Stimulated activated CD8-positive, alpha-beta memory T cell treated with anti-CD3 and anti-CD28 coated beads, Interleukin-15, amount 100 ng/mL, for 48 hours (primary cell): ENCODE results near the gene SRGAP3.

ENCODE experiments used
- DNase-seq, 2 donors: peaks; one replicate each; pipeline ENCODE4 v3.0.0-alpha.2; 2020; ENCODE audit warnings: low read depth in 2 of 2

The SRGAP3 gene

DNA sequence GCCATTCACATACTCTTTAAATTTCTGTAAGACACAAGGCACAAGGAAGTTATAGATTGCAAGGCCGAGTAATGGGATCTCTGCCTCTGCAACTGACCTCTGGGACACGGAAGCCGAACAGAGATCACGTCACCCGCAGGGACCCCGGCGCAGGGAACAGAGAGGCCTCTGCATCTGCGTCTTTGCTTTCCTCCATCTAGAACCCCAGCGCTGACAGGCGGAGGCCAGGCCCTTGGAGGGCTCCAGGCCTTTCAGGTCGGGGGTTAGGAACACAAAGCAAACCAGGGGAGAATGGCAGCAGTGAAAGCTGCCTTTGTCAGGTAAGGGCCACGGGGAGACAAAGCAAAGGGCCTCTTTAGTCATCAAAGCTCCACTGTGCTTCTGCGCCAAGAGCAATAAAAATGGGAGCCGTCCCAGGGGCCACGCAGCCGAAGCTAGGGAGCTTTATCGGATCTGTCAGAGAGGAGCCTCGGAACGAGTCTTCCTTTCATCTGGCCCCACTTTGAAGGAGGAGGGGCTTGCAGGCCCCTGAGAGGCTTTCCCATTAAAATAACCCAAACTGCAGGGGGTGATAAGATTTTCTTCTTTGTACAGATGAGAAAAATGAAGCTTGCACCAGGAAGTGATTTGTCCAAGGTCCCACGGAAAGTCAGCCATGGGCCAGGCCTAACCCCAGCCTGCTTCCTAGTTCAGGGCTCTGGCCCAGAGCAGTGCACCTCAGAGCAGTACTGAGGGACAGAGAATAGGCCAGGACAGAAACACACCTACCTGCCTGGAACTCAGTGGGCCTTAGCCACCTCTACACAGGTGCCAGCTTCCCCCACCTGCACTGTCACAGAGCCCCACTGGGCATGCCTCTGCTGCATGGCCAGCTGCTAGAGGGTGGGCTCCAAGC, 201.7 kb downstream of the SRGAP3 start:
- no peak for DNase-seq

DNA sequence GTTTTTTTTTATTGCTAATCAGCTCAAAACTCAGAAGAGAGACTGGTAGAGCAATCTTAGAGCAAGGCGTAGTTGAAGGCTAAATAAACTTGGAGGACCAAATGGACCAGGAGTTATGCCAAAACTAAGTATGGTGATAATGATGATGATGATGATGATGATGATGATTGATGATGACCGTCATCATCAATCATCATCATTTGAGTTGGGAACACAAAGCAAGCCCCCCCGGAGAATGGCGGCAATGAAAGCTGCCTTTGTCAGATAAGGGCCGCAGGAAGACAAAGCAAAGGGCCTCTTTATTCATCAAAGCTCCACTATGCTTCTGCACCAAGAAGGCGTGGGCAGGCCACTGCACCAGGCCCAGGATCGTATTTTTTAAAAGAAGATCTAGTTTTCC, 204.1 kb downstream of the SRGAP3 start:
- no peak for DNase-seq

DNA sequence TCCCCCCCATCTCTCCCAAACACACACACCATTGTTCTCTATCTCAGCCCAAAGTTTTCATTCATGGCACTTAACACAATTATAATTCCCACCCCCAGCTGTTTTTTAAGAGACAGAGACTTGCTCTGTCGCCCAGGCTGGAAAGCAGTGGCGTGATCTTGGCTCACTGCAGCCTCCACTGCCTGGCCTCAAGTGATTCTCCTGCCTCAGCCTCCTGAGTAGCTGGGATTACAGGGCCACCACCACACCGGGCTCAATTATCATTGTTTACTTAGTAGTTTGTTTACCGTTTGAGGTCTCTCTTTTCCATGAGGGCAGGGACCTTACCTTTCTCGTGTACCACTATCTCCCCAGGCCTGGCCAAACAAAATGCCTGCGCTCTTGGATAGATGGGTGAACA, 206.4 kb downstream of the SRGAP3 start:
- DNase-seq: no peak

DNA sequence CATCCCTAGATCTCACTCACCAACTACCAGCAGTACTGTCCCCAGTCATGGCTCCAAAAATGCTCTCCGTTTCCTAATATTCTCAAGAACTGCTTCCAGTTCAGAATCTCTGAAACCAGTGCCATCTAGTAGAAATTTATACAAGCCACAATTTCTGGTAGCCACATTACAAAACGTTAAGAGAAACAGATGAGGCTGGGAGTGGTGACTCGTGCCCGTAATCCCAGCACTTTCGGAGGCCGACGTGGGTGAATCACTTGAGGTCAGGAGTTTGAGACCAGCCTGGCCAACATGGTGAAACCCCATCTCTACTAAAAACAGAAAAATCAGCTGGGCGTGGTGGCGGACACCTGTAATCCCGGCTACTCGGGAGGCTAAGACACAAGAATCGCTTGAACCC, 207.8 kb downstream of the SRGAP3 start:
- DNase-seq: no peak

DNA sequence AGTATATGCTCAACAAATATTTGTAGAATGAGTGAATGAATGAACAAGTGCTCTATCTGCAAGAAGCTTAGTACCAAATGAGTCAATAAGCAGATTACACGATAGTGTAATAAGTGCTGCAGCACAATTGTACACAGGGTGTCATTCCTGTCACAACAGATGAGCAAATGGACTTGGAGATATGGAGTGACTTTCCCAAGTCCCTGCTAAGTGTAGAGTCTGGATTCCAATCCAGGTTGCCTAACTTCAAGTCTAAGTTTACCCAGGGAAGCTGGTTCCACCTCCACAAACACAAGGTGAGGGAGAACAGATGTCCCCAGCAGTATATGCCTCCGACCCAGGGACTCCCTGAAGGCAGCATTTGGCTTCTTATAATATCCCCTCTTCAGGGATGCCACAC, 208.4 kb downstream of the SRGAP3 start:
- no peak for DNase-seq

DNA sequence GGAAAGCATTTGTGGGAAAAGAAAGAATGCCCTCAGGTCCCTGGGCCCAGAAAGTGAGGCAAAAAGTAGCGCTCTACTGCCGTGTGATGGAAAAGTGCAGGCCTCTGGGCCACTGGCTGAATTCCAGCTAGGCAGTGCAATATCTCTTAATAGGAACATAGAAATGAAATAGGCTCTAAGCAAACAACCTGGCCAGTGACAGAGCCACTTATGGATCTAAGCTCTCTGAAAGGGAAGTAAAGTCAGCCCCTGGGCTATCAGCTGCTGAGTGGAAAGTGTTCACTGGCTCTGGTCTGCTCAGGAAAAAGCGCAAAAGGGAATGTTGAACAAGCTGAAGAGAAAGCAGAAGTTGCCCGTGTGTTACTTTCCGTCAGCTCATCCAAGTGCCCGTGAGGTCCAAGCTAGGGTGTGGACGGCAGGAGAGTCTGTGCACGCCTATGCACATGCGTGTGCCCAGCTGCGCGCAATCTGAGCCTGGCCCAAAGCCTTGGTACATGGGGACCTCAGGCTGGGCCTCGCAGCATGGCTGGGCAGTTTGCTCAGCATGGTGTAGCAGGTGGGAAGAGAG, 212.2 kb downstream of the SRGAP3 start:
- DNase-seq: no peak

DNA sequence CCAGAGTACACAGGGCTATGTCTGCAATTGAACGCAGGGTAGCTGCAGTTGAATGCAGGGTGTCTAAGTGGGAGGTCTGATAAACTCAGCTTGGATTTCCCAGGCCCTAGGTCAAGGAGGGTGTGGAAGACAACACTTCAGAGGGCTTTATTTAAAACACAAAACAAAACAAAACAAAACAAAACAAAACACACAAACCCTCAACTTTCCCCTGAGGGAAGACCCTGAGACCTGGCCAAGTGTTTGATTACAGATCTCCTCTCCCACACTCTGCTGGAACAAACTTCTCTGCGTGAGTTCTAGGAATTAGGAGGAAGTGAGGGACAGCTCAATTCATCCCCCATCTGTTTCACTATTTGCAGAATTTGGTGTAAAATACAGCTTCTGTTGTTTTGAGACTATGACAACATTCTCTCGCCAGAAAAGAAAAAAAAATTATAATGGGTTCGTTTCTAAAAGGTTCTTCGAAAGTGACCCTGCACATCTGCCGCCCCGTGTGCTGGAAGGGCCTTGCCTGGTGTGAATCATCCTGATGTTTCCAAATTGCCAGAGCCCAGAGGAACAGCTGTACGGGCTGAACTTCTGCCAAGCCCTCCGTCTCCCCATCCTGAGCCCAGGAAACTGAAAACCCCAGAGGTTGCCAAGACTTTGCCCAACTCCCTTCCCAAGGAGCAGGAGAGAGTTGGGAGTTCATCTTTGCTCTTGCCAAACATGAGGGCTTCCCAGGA, 212.9 kb downstream of the SRGAP3 start:
- DNase-seq: no peak

DNA sequence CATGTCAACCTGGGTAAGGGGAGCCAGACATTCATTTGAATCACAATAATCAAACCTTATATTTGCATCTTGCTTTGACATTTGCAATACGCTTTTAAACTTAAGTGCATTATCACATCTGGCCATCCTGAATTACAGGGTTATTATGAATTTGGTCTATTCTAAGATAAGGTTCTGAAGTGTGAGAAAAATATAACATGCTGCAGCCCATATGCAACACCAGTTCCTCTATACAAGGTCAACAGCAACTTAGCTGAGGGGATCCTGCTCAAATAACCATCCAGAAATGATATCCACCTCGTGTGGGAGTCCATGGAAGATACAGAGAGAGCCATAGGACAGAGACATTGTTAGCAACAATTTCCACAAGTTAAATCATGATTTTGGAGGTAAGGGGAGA, 213.5 kb downstream of the SRGAP3 start:
- no peak for DNase-seq

DNA sequence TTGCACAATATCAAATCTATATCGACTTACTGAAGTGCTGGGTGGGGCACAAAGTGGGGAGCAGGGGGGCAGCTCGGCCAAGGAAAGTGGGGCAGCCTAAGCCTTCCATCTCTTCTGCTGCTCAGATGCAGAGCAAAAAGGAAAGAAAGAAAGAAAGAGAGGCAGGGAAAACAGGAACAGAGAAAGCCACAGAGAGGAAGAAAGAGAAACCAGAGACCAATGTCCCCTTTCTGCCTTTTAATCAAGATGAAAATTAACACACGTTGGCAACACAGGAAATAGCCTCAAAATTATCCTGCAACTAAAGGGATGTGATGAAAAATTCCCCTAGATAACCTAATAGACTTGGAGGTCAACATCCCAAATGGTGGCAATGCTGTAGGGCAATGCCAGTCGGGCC, 214.0 kb downstream of the SRGAP3 start:
- DNase-seq: no peak

DNA sequence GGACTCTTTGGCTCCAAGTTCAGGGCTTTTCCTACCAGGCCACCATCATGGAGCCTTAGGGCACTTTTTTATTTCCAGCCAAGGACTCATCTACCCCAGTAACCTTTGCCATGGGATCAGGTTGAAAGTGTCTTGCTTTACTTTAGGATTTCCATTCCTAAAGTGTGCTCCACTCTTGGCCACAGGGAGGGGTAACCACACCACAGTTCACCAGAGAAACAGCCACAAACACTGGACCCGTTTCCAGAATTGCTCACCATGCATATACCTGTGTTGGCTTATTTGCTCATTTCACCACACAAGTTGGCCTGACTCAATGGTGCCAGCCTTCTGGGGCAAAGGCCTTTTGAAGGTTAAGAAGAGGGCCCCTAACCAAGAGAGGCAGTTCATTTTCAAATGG, 215.6 kb downstream of the SRGAP3 start:
- no peak for DNase-seq

DNA sequence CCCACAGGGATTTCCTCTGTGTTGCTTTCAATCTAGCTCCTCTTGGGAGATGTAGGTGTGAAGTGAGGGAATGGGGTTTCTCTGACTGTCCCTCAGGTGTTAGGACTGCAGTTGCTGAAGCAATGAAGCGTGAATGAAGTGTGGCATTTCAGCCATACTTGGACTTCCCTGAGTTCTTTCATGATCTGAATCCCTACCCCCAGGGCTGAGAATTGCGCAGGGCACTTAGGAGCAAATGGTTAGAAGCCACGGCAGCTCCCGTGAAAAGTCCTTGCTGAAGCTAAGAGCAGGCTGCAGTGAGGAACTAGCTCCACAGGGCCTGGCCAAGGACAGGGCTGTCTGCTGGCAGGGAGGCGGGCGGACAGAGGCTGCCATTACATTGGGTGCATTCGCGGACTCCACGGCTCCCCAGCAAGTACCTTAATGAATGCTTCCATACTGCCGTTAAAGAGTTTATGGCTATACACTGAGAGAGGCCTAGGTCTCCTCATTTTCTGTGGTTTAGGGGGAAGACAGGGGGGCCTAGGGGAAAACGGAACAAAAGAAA, 217.1 kb downstream of the SRGAP3 start:
- DNase-seq: no peak

DNA sequence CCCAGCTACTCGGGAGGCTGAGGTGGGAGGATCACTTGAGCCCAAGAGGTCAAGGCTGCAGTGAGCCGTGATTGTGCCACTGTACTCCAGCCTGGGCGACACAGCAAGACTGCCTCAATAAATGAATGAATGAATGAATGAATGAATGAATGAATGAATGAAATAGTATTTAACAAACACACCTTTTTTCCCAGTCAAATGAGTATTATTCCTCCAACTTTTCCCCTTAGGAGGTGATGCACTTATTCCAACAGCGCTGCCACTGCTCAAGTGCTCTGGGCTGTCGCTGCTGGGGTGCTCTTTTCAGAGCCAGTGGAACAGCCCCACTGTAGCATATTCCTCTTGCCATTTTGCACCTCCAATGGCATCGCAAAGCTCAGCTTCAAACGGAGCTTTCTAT, 219.4 kb downstream of the SRGAP3 start:
- no peak for DNase-seq

DNA sequence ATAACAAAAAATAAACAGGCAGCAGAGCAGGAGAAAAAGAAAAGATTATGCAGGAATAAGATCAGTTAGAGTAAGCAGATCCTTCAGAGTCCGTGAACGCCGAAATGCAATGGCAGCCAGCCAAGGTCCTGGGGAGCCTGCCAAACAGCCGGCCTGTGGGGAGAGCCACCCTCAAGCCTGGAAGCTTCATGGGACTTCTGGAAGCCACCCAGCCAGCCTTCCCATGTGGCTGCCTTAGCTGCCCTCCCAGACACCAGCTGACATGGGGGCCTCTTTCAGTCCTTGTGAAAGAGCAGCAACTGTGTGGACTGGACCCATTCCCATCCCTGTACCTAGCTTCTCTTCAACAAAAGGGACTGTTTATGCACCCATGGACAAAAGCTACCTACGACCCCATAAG, 221.3 kb downstream of the SRGAP3 start:
- no peak for DNase-seq

DNA sequence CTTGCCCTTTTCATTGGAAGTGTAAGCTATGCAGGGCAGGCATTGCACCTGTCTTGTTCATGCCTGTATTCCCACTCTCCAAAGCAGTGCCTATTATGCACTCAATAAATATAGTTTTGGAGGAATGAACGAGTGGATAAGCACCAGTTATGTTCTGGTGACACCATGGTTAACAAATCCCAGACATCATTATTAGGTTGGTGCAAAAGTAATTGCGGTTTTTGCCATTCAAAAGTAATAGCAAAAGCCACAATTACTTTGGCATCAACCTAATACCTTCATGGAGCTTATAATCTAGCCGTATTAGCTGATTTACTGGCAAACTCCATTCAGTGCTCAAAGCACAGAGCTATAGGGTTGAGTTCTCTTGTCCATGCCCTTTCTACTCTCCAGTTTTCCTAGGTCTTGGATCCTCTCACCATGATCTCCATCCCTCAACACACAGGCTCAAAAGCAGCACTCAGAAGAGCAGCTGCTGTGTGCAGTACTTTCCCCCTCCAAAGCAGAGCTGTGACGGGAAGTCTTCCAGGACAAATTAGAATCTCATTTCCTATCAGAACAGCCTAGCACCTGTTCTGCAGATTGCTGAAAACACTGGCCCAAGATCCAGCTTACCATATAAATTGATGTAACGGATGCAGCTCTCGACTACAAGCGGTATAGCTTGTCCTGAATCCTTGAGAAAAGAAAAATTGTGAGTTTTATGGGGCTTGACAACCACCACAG, 223.0 kb downstream of the SRGAP3 start:
- no peak for DNase-seq

DNA sequence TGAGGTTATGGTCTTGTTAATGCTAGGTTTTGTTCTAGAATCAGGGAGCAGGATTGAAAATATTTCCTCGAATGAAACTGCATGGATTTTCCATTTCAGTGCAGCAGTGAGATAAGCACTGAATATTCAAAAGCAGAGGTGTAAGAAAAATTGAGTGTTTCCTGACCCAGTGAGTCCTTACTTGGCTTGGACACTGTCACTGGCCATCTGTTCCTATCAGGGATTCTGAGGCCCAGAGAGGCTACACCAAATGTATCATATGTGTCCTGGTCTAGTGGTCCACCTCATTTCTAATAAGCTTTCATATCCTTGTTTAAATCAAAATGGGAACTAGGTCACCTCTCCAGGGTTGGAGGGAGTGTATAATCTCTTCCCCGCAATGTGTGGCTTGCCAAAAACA, 225.1 kb downstream of the SRGAP3 start:
- DNase-seq: no peak

DNA sequence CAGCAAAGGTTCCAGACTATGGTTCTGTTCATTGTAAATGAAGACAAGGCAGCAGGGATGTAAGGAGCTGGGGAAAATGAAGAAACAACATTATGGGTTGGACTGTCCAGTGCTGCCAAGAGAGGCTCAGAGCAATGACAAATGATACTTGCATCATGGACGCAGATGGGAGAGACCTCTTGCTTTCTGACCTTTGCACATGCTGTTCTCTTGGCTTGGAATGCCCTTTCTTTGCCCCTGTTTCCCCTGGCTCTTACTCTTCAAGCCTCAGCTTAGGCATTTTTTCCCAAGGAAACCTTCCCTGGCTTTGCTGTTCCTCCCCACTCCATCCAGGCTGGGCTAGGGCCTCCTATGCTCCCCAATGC, 226.2 kb downstream of the SRGAP3 start:
- no peak for DNase-seq

DNA sequence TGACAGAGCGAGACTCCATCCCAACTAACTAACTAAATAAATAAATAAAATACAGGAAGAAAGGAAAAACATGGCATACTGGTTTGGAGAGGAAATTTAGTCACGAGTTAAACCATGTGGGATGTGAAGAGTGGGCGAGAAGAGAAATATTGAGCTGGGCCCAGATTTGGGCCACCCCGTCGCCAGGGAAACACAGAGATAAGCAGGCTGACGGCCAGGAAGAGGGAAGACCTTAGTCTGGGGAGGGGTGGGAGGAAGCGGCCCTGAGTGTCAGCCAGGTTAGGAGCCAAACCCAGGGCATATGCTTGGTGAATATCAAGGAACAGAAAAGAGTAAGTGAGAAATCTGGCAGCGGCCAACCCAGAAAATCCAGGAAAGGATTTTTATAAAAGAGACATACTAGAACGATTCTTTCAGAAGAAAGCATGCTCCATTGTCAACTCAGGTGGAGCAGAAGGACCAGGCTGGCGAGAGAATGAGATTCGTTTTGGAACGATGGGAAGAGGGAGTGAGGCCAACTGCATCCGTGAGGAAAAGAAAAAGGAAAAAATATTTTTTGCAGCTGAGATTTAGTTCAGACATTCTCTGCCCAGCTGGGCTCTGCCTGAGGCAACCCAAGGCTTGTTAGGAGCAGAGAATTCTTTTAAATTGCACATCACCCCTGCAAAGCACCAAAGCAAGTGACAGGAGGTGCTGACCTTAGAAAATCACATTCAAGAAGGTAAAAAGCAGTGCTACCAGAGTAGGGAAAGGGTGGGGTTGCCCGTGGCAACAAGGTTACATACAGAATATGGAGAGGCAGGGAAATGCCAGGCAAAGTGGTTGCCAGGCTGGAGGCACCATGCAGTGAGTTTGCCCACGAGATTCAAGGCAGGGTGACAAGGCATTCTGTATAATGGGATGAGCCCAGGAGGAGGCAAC, 226.9 kb downstream of the SRGAP3 start:
- DNase-seq: no peak

DNA sequence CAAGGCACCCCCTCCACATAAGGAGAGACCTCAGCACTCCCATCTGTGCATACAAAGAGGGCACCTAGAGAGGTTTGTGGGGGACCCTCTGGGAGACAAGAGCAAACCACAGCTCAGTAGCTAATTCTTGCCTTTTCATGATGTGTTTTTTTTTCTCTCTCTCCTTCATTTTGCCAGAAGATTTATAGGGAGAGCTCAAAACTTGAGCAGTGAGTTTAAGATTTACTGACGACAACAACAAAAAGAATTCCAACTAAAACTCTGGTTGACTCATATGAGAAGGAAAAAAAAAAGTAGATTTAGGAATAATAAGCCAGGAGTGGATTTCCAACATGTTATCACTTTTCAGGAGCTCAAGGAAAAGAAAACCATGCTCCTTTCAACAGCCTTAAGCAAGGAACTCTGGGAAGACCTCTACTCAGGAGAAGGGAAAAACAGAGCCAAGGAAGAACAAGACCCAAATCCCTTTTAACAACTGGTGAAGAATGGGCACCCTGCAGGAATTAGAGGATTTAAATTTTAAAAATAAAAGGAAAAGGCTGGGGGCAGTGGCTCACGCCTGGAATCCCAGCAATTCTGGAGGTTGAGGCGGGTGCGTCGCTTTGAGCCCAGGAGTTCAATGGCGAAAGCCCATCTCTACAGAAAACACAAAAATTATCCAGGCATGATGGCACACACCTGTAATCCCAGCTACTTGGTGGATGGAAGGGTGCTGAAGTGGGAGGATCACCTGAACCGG, 228.0 kb downstream of the SRGAP3 start:
- DNase-seq: no peak

DNA sequence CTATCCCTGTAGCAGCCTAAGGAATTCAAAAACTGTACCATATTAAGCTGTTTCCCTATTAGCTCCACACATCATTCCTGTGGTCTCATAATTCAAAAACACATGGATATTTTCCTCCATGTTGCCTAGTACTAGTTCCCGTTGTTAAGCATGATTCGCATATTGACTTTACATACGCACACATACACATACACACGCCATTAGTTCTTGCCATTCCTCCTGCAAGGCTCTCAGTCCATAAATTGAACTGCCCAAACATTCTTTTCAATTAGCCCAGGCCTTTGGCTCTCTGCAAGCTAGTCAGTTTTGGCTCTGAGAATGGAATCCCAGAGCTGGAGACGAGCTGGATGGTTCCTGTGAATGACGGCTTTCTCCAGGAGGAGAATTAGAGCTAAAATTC, 229.0 kb downstream of the SRGAP3 start:
- no peak for DNase-seq

DNA sequence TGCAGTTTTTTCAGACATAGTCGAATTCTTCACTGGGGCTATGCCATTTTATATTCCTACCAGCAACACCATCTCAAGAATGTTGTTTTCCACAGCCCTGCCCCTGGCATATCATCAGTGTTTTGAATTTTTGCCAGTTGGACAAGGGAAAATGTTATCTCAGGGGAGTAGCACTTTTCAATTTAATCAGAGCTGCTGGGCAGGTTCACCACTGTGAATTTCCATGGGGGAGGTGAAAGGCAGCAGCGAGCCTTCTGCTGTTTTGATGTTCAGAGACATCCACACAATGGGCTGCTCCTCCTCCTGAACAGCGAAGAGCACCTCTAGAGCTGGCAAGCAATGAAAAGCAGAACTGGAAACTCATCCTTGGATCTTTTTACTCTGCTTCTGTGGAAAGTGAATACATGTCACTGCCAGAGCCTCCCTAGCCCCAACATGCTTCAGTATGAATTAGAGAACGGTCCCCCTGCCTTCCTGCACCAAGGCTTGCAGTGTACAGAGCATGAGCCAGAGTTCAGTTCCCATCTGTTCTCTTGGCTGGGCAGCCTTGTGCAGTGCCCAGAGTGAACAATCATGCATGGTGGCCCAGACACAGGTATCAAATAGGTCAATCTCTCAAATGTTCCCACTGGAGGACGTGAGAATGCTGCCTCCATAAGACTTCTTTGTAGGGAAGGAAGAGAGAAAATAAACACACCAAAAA, 230.0 kb downstream of the SRGAP3 start:
- no peak for DNase-seq
